NB4 (cell line): ENCODE data around the gene DUSP11.
"Not testable (repeated sequence)": the region's sequence is repeated elsewhere in the genome, so short reads cannot be mapped to it uniquely, and the experiment has no call there.

ENCODE experiments used
- DNase-seq: peaks from one replicate; pipeline ENCODE4 v3.0.0; 2010; ENCODE audit warnings: low read depth
- H3K4me3 ChIP-seq: one replicate; pipeline ENCODE4 v1.5.1; 2011; ENCODE audit warnings: mild to moderate bottlenecking, low read depth, low read length, moderate library complexity
- CTCF ChIP-seq: IDR thresholded peaks from one replicate; pipeline ENCODE4 v1.5.1; 2012; ENCODE audit warnings: low read depth, low read length
- MAX ChIP-seq: IDR thresholded peaks from 2 replicates; pipeline ENCODE4 v1.6.1; 2011; ENCODE audit warnings: low read depth, low read length
- MYC ChIP-seq: IDR thresholded peaks from 2 replicates; pipeline ENCODE4 v1.6.1; 2011; ENCODE audit warnings: low read depth, low read length
- POLR2A ChIP-seq: IDR thresholded peaks from 2 replicates; pipeline ENCODE4 v1.6.1; 2011; ENCODE audit warnings: mild to moderate bottlenecking; ENCODE audit not compliant: insufficient read length; ENCODE audit errors: extremely low read depth

The DUSP11 gene

GRCh38 chr2:73718851-73719621 is 60.9 kb downstream of the DUSP11 start:
- H3K4me3 ChIP-seq, result no peak overlapping the region
- TF ChIP-seq CTCF (no peak), MAX (no peak), POLR2A (no peak), MYC (no peak)
- no peak for DNase-seq

GRCh38 chr2:73718421-73718820 is 61.5 kb downstream of the DUSP11 start:
- no peak for TF ChIP-seq CTCF
- TF ChIP-seq MYC, result no peak
- no peak for TF ChIP-seq MAX
- TF ChIP-seq POLR2A, result no peak
- DNase-seq, result no peak
- H3K4me3 ChIP-seq, result no peak overlapping the region

- not testable (repeated sequence) for DNase-seq
These were observed 62.2 kb downstream of the DUSP11 start for GRCh38 chr2:73717695-73718094.

GRCh38 chr2:73717251-73717606 is 62.7 kb downstream of the DUSP11 start:
- no peak for TF ChIP-seq POLR2A
- no peak for TF ChIP-seq MAX
- no peak for TF ChIP-seq MYC
- TF ChIP-seq CTCF, result no peak
- DNase-seq, result no peak
- H3K4me3 ChIP-seq, result no peak overlapping the region

More at GRCh38 chr2:73717695-73718094, 62.2 kb downstream of the DUSP11 start:
- H3K4me3 ChIP-seq, result not testable (repeated sequence)

GRCh38 chr2:73716543-73717250 is 63.2 kb downstream of the DUSP11 start:
- TF ChIP-seq MAX, result no peak
- TF ChIP-seq CTCF, result no peak
- no peak for TF ChIP-seq POLR2A
- TF ChIP-seq MYC, result no peak
- H3K4me3 ChIP-seq, result no peak overlapping the region
- DNase-seq, result no peak

- TF ChIP-seq POLR2A (no peak), CTCF (no peak), MAX (no peak), MYC (no peak)
- no peak overlapping the region for H3K4me3 ChIP-seq
- no peak for DNase-seq
These were observed 65.8 kb downstream of the DUSP11 start for GRCh38 chr2:73714091-73714490.
